ENCODE measurements around the gene NUDT16.

DNA sequence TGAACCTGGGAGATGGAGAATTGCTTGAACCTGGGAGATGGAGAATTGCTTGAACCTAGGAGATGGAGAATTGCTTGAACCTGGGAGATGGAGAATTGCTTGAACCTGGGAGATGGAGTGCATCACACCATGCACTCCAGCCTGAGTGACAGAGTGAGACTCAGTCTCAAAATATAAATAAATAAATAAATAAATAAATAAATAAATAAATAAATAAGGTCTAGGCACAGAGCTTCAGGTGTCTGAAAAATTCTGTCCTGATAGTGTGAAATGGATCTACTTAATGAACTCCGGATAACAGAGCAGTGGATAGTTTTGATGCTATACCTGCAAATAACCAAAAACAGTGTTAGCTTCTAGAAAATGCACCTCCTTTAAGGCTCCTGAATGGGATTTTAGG, 24.3 kb upstream of the NUDT16 start:
- TF ChIP-seq, protein P1, sequence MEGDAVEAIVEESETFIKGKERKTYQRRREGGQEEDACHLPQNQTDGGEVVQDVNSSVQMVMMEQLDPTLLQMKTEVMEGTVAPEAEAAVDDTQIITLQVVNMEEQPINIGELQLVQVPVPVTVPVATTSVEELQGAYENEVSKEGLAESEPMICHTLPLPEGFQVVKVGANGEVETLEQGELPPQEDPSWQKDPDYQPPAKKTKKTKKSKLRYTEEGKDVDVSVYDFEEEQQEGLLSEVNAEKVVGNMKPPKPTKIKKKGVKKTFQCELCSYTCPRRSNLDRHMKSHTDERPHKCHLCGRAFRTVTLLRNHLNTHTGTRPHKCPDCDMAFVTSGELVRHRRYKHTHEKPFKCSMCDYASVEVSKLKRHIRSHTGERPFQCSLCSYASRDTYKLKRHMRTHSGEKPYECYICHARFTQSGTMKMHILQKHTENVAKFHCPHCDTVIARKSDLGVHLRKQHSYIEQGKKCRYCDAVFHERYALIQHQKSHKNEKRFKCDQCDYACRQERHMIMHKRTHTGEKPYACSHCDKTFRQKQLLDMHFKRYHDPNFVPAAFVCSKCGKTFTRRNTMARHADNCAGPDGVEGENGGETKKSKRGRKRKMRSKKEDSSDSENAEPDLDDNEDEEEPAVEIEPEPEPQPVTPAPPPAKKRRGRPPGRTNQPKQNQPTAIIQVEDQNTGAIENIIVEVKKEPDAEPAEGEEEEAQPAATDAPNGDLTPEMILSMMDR (IDR thresholded peaks at IDR 0.05; ENCODE audit: low read depth, low read length): no peak
- no peak for TF ChIP-seq EZH2phosphoT487 (IDR thresholded peaks at IDR 0.05; ENCODE audit: low read depth)
